Measurements from ENCODE around the gene ZNF845. TPM values are rescaled to one million over a fixed set of nuclear protein-coding genes. Genes with fewer than 3 reads are reported as not detected.

The ZNF845 gene
- total and polyA plus RNA-seq, 2 of the 4 experiments (the other 2 are of a cell fraction), result 1.2 to 9.5 TPM

GRCh38 chr19:53357821-53358581 is 24.5 kb downstream of the ZNF845 start:
- no peak overlapping the region for H4K5ac ChIP-seq (ENCODE audit: low read depth, low read length)
- H2AFZ ChIP-seq (replicated peaks; ENCODE audit: low read length, poor library complexity), result no peak overlapping the region
- no peaks in the 10 kb centered on the region for H3K79me1 ChIP-seq (ENCODE audit: low read depth in 1 of 2, low read length in 2 of 2)
- ChIA-PET CTCF (no interaction called here), POLR2A (ENCODE audit: unreplicated experiment) (no interaction called here)
- no peak overlapping the region for H3K4me3 ChIP-seq (ENCODE audit: insufficient read depth, low read depth, low read length)
- H4K20me1 ChIP-seq (ENCODE audit: insufficient read depth, low read length), result no peaks in the 10 kb centered on the region
- H3K27me3 ChIP-seq (ENCODE audit: control insufficient read depth, insufficient read depth, low read length), result no peaks in the 10 kb centered on the region
- no peak overlapping the region for H3K23ac ChIP-seq (ENCODE audit: low read depth, low read length)
- H3K14ac ChIP-seq (replicated peaks; ENCODE audit: low read depth, low read length), result no peak overlapping the region
- H3K4me1 ChIP-seq (ENCODE audit: control insufficient read depth, insufficient read depth, low read length), result no peaks in the 10 kb centered on the region
- H3K36me3 ChIP-seq (ENCODE audit: control insufficient read depth, insufficient read depth, low read length), result 0 out of 2 replicates have a peak, but pooled peaks cover 4% of the 10 kb centered on the region
- H4K8ac ChIP-seq (ENCODE audit: low read depth in 2 of 2, low read length in 2 of 2), result no peak overlapping the region
- H2BK5ac ChIP-seq (ENCODE audit: low read depth, low read length, poor library complexity, severe bottlenecking), result no peak overlapping the region
- no peak overlapping the region for H4K91ac ChIP-seq (ENCODE audit: insufficient read depth, low read depth, low read length)
- no peak overlapping the region for H2BK20ac ChIP-seq (ENCODE audit: low read depth, low read length)
- no peak overlapping the region for H2AK5ac ChIP-seq (ENCODE audit: low read depth, low read length)
- peaks cover 36% of the 10 kb centered on the region for H3K9me3 ChIP-seq (ENCODE audit: control insufficient read depth, insufficient read depth, low read length)
- BruUV-seq (replicated peaks), result no TSS peak
- ATAC-seq (ENCODE audit: low read depth) (no peak), DNase-seq (no peak)
- H2AK9ac ChIP-seq (replicated peaks; ENCODE audit: low read depth, low read length, poor library complexity), result no peak overlapping the region
- intact Hi-C loops (cut with micrococcal nuclease) (no loop called here), dilution Hi-C loops (cut with HindIII; ENCODE audit: low sequenced_read_pairs, unreplicated experiment) (no loop called here), in situ Hi-C loops (cut with MboI; ENCODE audit: low sequenced_read_pairs) (no loop called here)
- 70% methylated on average over 2 of the region's 35 CpGs; no CpG with 5 or more reads in 1 of the 2 experiments for WGBS, 2 experiments (ENCODE audit: extremely low coverage in 2 of 2, insufficient read length in 1 of 2)
- H2BK120ac ChIP-seq (ENCODE audit: low read depth, low read length), result no peak overlapping the region
- no peak overlapping the region for H3K4me2 ChIP-seq (ENCODE audit: low read depth, low read length)
- no peak overlapping the region for H3K56ac ChIP-seq (ENCODE audit: extremely low read depth, insufficient read depth, low read length)
- no peak overlapping the region for H3K27ac ChIP-seq (ENCODE audit: insufficient read depth, low read length)
- no peak overlapping the region for H3K9ac ChIP-seq (ENCODE audit: low read depth, low read length)
- H3K18ac ChIP-seq (ENCODE audit: low read depth, low read length), result no peak overlapping the region
- H3K9me1 ChIP-seq (ENCODE audit: insufficient read depth, low read length), result no peaks in the 10 kb centered on the region
- no peak overlapping the region for H2BK15ac ChIP-seq (ENCODE audit: low read depth, low read length)
- TF ChIP-seq RFX5 (IDR thresholded peaks at IDR 0.05; ENCODE audit: low read depth, low read length) (no peak), MXI1 (IDR thresholded peaks at IDR 0.05; ENCODE audit: borderline replicate concordance, low read depth, low read length) (no peak), BHLHE40 (IDR thresholded peaks at IDR 0.05; ENCODE audit: low read depth, low read length) (no peak), SMC3 (IDR thresholded peaks at IDR 0.05; ENCODE audit: low read depth, low read length) (no peak), RAD21 (IDR thresholded peaks at IDR 0.05; ENCODE audit: low read length) (no peak), MAFK (IDR thresholded peaks at IDR 0.05; ENCODE audit: low read depth, low read length) (no peak), CHD1 (IDR thresholded peaks at IDR 0.05; ENCODE audit: low read depth, low read length) (no peak), USF2 (IDR thresholded peaks at IDR 0.05; ENCODE audit: low read depth, low read length) (no peak), FOS (IDR thresholded peaks at IDR 0.05; ENCODE audit: low read depth, low read length) (no peak)
- H3K4ac ChIP-seq (ENCODE audit: low read depth, low read length), result no peak overlapping the region
